Brain microvascular endothelial cell (primary cell): Measurements from ENCODE around the gene EFNB3.

Experiments
- DNase-seq: peaks from one replicate; pipeline ENCODE4 v3.0.0-alpha.2; 2020
- H3K27ac ChIP-seq: fragments of 250-450 bp; sonication (Bioruptor Pico); 2 replicates; pipeline ENCODE4 v1.5.1; 2020; ENCODE audit warnings: mild to moderate bottlenecking, moderate library complexity
- H3K27me3 ChIP-seq: fragments of 250-450 bp; sonication (Bioruptor Pico); replicated peaks from 2 replicates; pipeline ENCODE4 v1.5.1; 2020; ENCODE audit warnings: mild to moderate bottlenecking
- H3K36me3 ChIP-seq: fragments of 250-450 bp; sonication (Bioruptor Pico); replicated peaks from 2 replicates; pipeline ENCODE4 v1.5.1; 2020; ENCODE audit warnings: mild to moderate bottlenecking
- H3K4me3 ChIP-seq: 2 replicates; pipeline ENCODE4 v1.5.1; 2011; ENCODE audit warnings: low read depth, mild to moderate bottlenecking, control low read depth, low read length, moderate library complexity
- CTCF ChIP-seq: IDR thresholded peaks from 2 replicates; pipeline ENCODE4 v1.5.1; 2011; ENCODE audit warnings: low read depth, mild to moderate bottlenecking, moderate library complexity, low read length, control low read depth, inconsistent platforms; ENCODE audit errors: missing control alignments
- in situ Hi-C: cut with HindIII; loops from 2 replicates; pipeline ENCODE4 v1.10.0; 2017; ENCODE audit warnings: low sequenced_read_pairs, low pct_ligation_motif_present

EFNB3 gene

GRCh38 chr17:7737601-7738000 is 32.6 kb downstream of the EFNB3 start:
- no peak overlapping the region for H3K4me3 ChIP-seq
- in situ Hi-C loops, result no loop called here
- DNase-seq, result no peak
- H3K27me3 ChIP-seq, result peaks cover 5% of the 10 kb centered on the region
- H3K36me3 ChIP-seq, result no peaks in the 10 kb centered on the region
- no peak for TF ChIP-seq CTCF
- no peak overlapping the region for H3K27ac ChIP-seq

GRCh38 chr17:7739746-7740145 is 34.7 kb downstream of the EFNB3 start:
- in situ Hi-C loops, result no loop called here
- H3K27me3 ChIP-seq, result peaks cover 5% of the 10 kb centered on the region
- TF ChIP-seq CTCF, result no peak

GRCh38 chr17:7740481-7741001 is 35.5 kb downstream of the EFNB3 start:
- H3K4me3 ChIP-seq, result no peak overlapping the region
- no peaks in the 10 kb centered on the region for H3K36me3 ChIP-seq
- no peak overlapping the region for H3K27ac ChIP-seq
- peaks cover 5% of the 10 kb centered on the region for H3K27me3 ChIP-seq
- TF ChIP-seq CTCF, result no peak
- in situ Hi-C loops, result no loop called here
- DNase-seq, result no peak

More at GRCh38 chr17:7739746-7740145, 34.7 kb downstream of the EFNB3 start:
- Histone ChIP-seq H3K36me3 (no peaks in the 10 kb centered on the region), H3K27ac (no peak overlapping the region), H3K4me3 (no peak overlapping the region)
- DNase-seq, result no peak

GRCh38 chr17:7742729-7743128 is 37.7 kb downstream of the EFNB3 start:
- no peak overlapping the region for H3K4me3 ChIP-seq
- in situ Hi-C loops, result no loop called here
- DNase-seq, result no peak
- no peak overlapping the region for H3K27ac ChIP-seq
- no peaks in the 10 kb centered on the region for H3K36me3 ChIP-seq
- no peak for TF ChIP-seq CTCF
- H3K27me3 ChIP-seq, result peaks cover 5% of the 10 kb centered on the region

- H3K36me3 ChIP-seq, result no peaks in the 10 kb centered on the region
- H3K27ac ChIP-seq, result no peak overlapping the region
- DNase-seq, result no peak
- in situ Hi-C loops, result no loop called here
- H3K4me3 ChIP-seq, result no peak overlapping the region
- H3K27me3 ChIP-seq, result peaks cover 2% of the 10 kb centered on the region
- no peak for TF ChIP-seq CTCF
These were observed 39.4 kb downstream of the EFNB3 start for GRCh38 chr17:7744416-7744815.
